H1 (cell line): ENCODE data around the gene RARB. TPM values are rescaled to one million over a fixed set of nuclear protein-coding genes. Genes with fewer than 3 reads are reported as not detected.

Experiments
- CTCF ChIA-PET: fragments of 300-600 bp; sonication (Branson Sonifier 250); formaldehyde crosslinking; loops from one replicate; lab custom pipeline; 2021; ENCODE audit not compliant: partially characterized antibody; lab: Charles Lee
- POLR2A ChIA-PET: fragments of 300-600 bp; sonication (Branson Sonifier 250); formaldehyde crosslinking; loops from one replicate; lab custom pipeline; 2021; ENCODE audit warnings: inconsistent platforms; ENCODE audit not compliant: partially characterized antibody; lab: Charles Lee
- DNase-seq, 2 experiments: peaks; one replicate each; pipeline versions ENCODE4 v3.0.0 to v3.0.0-alpha.2; 2010 to 2022; ENCODE audit warnings: low spot score in 2 of 2, low read depth in 1 of 2, mixed read lengths in 1 of 2
- FAIRE-seq: peaks from 2 replicates; lab custom pipeline; 2011; peaks lifted over from hg19 to GRCh38; lab: Jason Lieb, UNC
- H2AFZ ChIP-seq: 2 replicates; pipeline ENCODE4 v1.8.1; 2012; ENCODE audit warnings: low read length, inconsistent platforms
- H2AK5ac ChIP-seq: 2 replicates; pipeline ENCODE4 v1.6.1; 2013; ENCODE audit warnings: low read depth, low read length
- H2BK120ac ChIP-seq: replicated peaks from 2 replicates; pipeline ENCODE3; 2013; ENCODE audit warnings: low read depth, low read length, inconsistent platforms
- H2BK12ac ChIP-seq: 2 replicates; pipeline ENCODE4 v1.6.1; 2013; ENCODE audit warnings: low read depth, low read length
- H2BK15ac ChIP-seq: 2 replicates; pipeline ENCODE4 v1.6.1; 2013; ENCODE audit warnings: low read length
- H2BK20ac ChIP-seq: 2 replicates; pipeline ENCODE4 v1.6.1; 2013; ENCODE audit warnings: low read length
- H2BK5ac ChIP-seq: 2 replicates; pipeline ENCODE4 v1.6.1; 2013; ENCODE audit warnings: low read depth, low read length
- H3K14ac ChIP-seq: 2 replicates; pipeline ENCODE4 v1.6.1; 2013; ENCODE audit warnings: inconsistent platforms; ENCODE audit not compliant: insufficient read length
- H3K18ac ChIP-seq: 2 replicates; pipeline ENCODE4 v1.6.1; 2013; ENCODE audit warnings: low read length; ENCODE audit errors: extremely low read depth
- H3K23ac ChIP-seq: 2 replicates; pipeline ENCODE4 v1.6.1; 2013; ENCODE audit warnings: inconsistent platforms; ENCODE audit not compliant: insufficient read length
- H3K23me2 ChIP-seq: 2 replicates; pipeline ENCODE4 v1.6.1; 2013; ENCODE audit warnings: low read depth, low read length
- H3K27ac ChIP-seq: 2 replicates; pipeline ENCODE4 v1.6.1; 2011; ENCODE audit warnings: low read depth, low read length, inconsistent platforms
- H3K27me3 ChIP-seq, 4 experiments: replicated peaks in 1 of 4; 1 replicate in 1 of 4; 2 replicates in 3 of 4; pipeline versions ENCODE4 v1.6.1 to v1.8.1; 2011 to 2013; ENCODE audit warnings: low read length in 3 of 4, mild to moderate bottlenecking in 3 of 4, inconsistent platforms in 2 of 4, mixed read lengths in 2 of 4, moderate library complexity in 1 of 4; ENCODE audit not compliant: control insufficient read depth in 3 of 4, insufficient read depth in 3 of 4; ENCODE audit errors: extremely low read depth in 1 of 4
- H3K36me3 ChIP-seq, 4 experiments: 2 replicates each; pipeline versions ENCODE4 v1.6.1 to v1.8.1; 2011 to 2013; ENCODE audit warnings: mild to moderate bottlenecking in 4 of 4, low read length in 3 of 4, moderate library complexity in 2 of 4, control low read depth in 1 of 4, inconsistent platforms in 1 of 4; ENCODE audit not compliant: insufficient read depth in 4 of 4, control insufficient read depth in 2 of 4
- H3K4ac ChIP-seq: replicated peaks from 2 replicates; pipeline ENCODE3; 2013; ENCODE audit warnings: low read length, low read depth, mixed read lengths, inconsistent platforms; ENCODE audit not compliant: insufficient read length
- H3K4me1 ChIP-seq, 4 experiments: replicated peaks in 1 of 4; 1 replicate in 1 of 4; 2 replicates in 3 of 4; pipeline versions ENCODE4 v1.6.1 to v1.8.1; 2011 to 2013; ENCODE audit warnings: low read length in 3 of 4, inconsistent platforms in 2 of 4, mixed read lengths in 1 of 4; ENCODE audit not compliant: insufficient read depth in 4 of 4, control insufficient read depth in 3 of 4
- H3K4me2 ChIP-seq, 2 experiments: 2 replicates each; pipeline versions ENCODE4 v1.6.1 to v1.8.1; 2011 to 2013; ENCODE audit warnings: low read depth in 2 of 2, low read length in 2 of 2, control low read depth in 1 of 2, inconsistent platforms in 1 of 2, mild to moderate bottlenecking in 1 of 2; ENCODE audit not compliant: insufficient read depth in 1 of 2
- H3K4me3 ChIP-seq, 4 experiments: fragments of 200-600, 300-600 bp in 1 of 4; sonication (generic), shearing (Covaris generic), sonication (Bioruptor Twin) in 1 of 4; 2 replicates each; pipeline versions ENCODE4 v1.5.1 to v1.8.1; 2011 to 2016; ENCODE audit warnings: low read length in 4 of 4, low read depth in 3 of 4, control low read depth in 2 of 4, inconsistent platforms in 2 of 4, mild to moderate bottlenecking in 2 of 4, mixed read lengths in 1 of 4, moderate library complexity in 1 of 4; ENCODE audit not compliant: insufficient read depth in 2 of 4; ENCODE audit errors: extremely low read depth in 1 of 4
- H3K56ac ChIP-seq: replicated peaks from 2 replicates; pipeline ENCODE3; 2013; ENCODE audit warnings: low read depth, mild to moderate bottlenecking, mixed read lengths, low read length, inconsistent platforms; ENCODE audit not compliant: insufficient read length
- H3K79me1 ChIP-seq: 2 replicates; pipeline ENCODE4 v1.6.1; 2013; ENCODE audit warnings: low read depth, low read length, control low read depth
- H3K79me2 ChIP-seq, 2 experiments: 2 replicates each; pipeline versions ENCODE4 v1.6.1 to v1.8.1; 2012 to 2013; ENCODE audit warnings: low read length in 2 of 2, mild to moderate bottlenecking in 2 of 2, inconsistent platforms in 1 of 2; ENCODE audit not compliant: insufficient read depth in 2 of 2, control insufficient read depth in 1 of 2
- H3K9ac ChIP-seq, 4 experiments: replicated peaks in 1 of 4; 1 replicate in 1 of 4; 2 replicates in 3 of 4; pipeline versions ENCODE4 v1.6.1 to v1.8.1; 2011 to 2013; ENCODE audit warnings: low read depth in 3 of 4, low read length in 3 of 4, control low read depth in 2 of 4, mild to moderate bottlenecking in 2 of 4, moderate library complexity in 2 of 4, inconsistent platforms in 1 of 4; ENCODE audit errors: extremely low read depth in 1 of 4
- H3K9me3 ChIP-seq, 2 experiments: 2 replicates each; pipeline versions ENCODE4 v1.6.1 to v1.8.1; 2012 to 2013; ENCODE audit warnings: mild to moderate bottlenecking in 2 of 2, moderate library complexity in 2 of 2, control low read depth in 1 of 2, inconsistent platforms in 1 of 2, low read depth in 1 of 2, low read length in 1 of 2, mixed read lengths in 1 of 2; ENCODE audit not compliant: insufficient read depth in 2 of 2
- H4K20me1 ChIP-seq, 2 experiments: replicated peaks in 1 of 2; 2 replicates each; pipeline versions ENCODE3 to v1.8.1; 2011 to 2013; ENCODE audit warnings: inconsistent platforms in 2 of 2, low read length in 2 of 2, mild to moderate bottlenecking in 1 of 2; ENCODE audit not compliant: insufficient read depth in 2 of 2, control insufficient read depth in 1 of 2
- H4K5ac ChIP-seq: 2 replicates; pipeline ENCODE4 v1.6.1; 2013; ENCODE audit warnings: low read length, low read depth, mixed read lengths, inconsistent platforms; ENCODE audit not compliant: insufficient read length
- H4K8ac ChIP-seq: 2 replicates; pipeline ENCODE4 v1.8.0; 2013; ENCODE audit warnings: mild to moderate bottlenecking, moderate library complexity, low read length, inconsistent platforms; ENCODE audit not compliant: insufficient read depth; ENCODE audit errors: extremely low read depth
- H4K91ac ChIP-seq: replicated peaks from 2 replicates; pipeline ENCODE3; 2013; ENCODE audit warnings: low read length, mixed read lengths, inconsistent platforms; ENCODE audit not compliant: insufficient read length
- BACH1 ChIP-seq: IDR thresholded peaks from 2 replicates; pipeline ENCODE4 v1.6.1; 2012; ENCODE audit warnings: low read length, improper control_type of control experiment
- CBX5 ChIP-seq: fragments of 300-800, 300-1000 bp; sonication (generic); IDR thresholded peaks from 2 replicates; pipeline ENCODE4 v1.7.1; 2016; ENCODE audit warnings: antibody characterized with exemption, low read length, low read depth
- EZH2 ChIP-seq: fragments of 200-600 bp; sonication (generic); IDR thresholded peaks from 2 replicates; pipeline ENCODE4 v1.7.1; 2012; ENCODE audit warnings: low read depth, mild to moderate bottlenecking, moderate library complexity, low read length, inconsistent platforms; ENCODE audit not compliant: severe bottlenecking
- JUND ChIP-seq: IDR thresholded peaks from 2 replicates; pipeline ENCODE4 v1.6.1; 2011; ENCODE audit warnings: mild to moderate bottlenecking, improper control_type of control experiment, low read length
- NRF1 ChIP-seq: IDR thresholded peaks from 2 replicates; pipeline ENCODE4 v1.6.1; 2011; ENCODE audit warnings: mild to moderate bottlenecking, low read depth, low read length, improper control_type of control experiment
- PHF8 ChIP-seq: fragments of 200-600 bp; sonication (generic); conservative IDR thresholded peaks from 2 replicates; pipeline ENCODE4 v1.7.1; 2012; ENCODE audit warnings: low read depth, mild to moderate bottlenecking, inconsistent platforms, low read length, moderate library complexity
- RFX5 ChIP-seq: IDR thresholded peaks from 2 replicates; pipeline ENCODE4 v1.6.1; 2011; ENCODE audit warnings: low read depth, low read length, improper control_type of control experiment, borderline replicate concordance
- RNF2 ChIP-seq: fragments of 200-900, 300-1000 bp; sonication (generic); IDR thresholded peaks from 2 replicates; pipeline ENCODE4 v1.7.1; 2016; ENCODE audit warnings: borderline replicate concordance, low read depth, mild to moderate bottlenecking, antibody characterized with exemption, low read length; ENCODE audit not compliant: poor library complexity, severe bottlenecking; ENCODE audit errors: missing control alignments
- SP4 ChIP-seq: IDR thresholded peaks from 2 replicates; pipeline ENCODE4 v1.6.1; 2012; ENCODE audit warnings: low read length, inconsistent platforms
- SUZ12 ChIP-seq: fragments of 200-600 bp; sonication (generic); IDR thresholded peaks from 2 replicates; pipeline ENCODE4 v1.6.1; 2012; ENCODE audit warnings: mild to moderate bottlenecking, inconsistent platforms, low read length, moderate library complexity, mixed read lengths
- TAF7 ChIP-seq: optimal IDR thresholded peaks from 2 replicates; pipeline ENCODE3; 2011; ENCODE audit warnings: low read depth, mild to moderate bottlenecking, inconsistent platforms, low read length, moderate library complexity, borderline replicate concordance
- TBP ChIP-seq: IDR thresholded peaks from 2 replicates; pipeline ENCODE4 v1.6.1; 2011; ENCODE audit warnings: low read depth, low read length, improper control_type of control experiment
- TCF12 ChIP-seq: IDR thresholded peaks from 2 replicates; pipeline ENCODE4 v1.6.1; 2011; ENCODE audit warnings: low read depth, mild to moderate bottlenecking, low read length
- WGBS, 2 experiments: shearing (Covaris generic) in 1 of 2; methylation state at CpG; one replicate each; pipeline versions ENCODE4 v1.1.6 to v1.1.7; 2013 to 2015; ENCODE audit warnings: low lambda C conversion rate in 2 of 2, mixed read lengths in 2 of 2, inconsistent platforms in 1 of 2, low coverage in 1 of 2, missing lambda C conversion rate in 1 of 2; ENCODE audit not compliant: insufficient replicate concordance in 2 of 2, insufficient coverage in 1 of 2, insufficient read length in 1 of 2; ENCODE audit errors: extremely low coverage in 1 of 2, missing lambda C conversion rate in 1 of 2; 5-methylcytosine and 5-hydroxymethylcytosine counted together
- polyA plus RNA-seq, 7 experiments: library from polyadenylated mRNA; depleted of rRNA in 3 of 7; stranded (reverse) in 5 of 7; unstranded in 2 of 7; fragments of >200 nt in 5 of 7; fragments of 200-250 nt in 2 of 7; gene quantifications; 1 replicate in 5 of 7; 2 replicates in 1 of 7; 4 replicates in 1 of 7; pipeline versions ENCODE4 v1.2.1 to v1.2.3, GENCODE V29; 2011 to 2013; ENCODE audit warnings: missing spikeins in 2 of 7, mixed read lengths in 2 of 7
- total RNA-seq: library from RNA; stranded (reverse); fragmentation: NEBNext Ultra II Directional; extraction: Animal tissue kit (Norgen Biotek cat#: 25700); gene quantifications from 2 replicates; pipeline ENCODE4 v1.2.1, GENCODE V29; 2021

Gene RARB
- total and polyA plus RNA-seq, 2 of the 8 experiments (the other 6 are each of a cell fraction or from before 2014, with no cell fraction given), result 0.15 to 0.22 TPM

GRCh38 chr3:25384471-25384870 is 43.6 kb upstream of the RARB start:
- no peak overlapping the region for H3K9ac ChIP-seq
- H2BK20ac ChIP-seq, result no peak overlapping the region
- TF ChIP-seq TBP (no peak), BACH1 (no peak), TCF12 (no peak), SP4 (no peak), JUND (no peak), TAF7 (no peak), SUZ12 (no peak), RNF2 (no peak), EZH2 (no peak), RFX5 (no peak), PHF8 (no peak), CBX5 (no peak), NRF1 (no peak)
- H3K4me2 ChIP-seq, result no peak overlapping the region
- H3K18ac ChIP-seq, result no peak overlapping the region
- H2BK12ac ChIP-seq, result no peak overlapping the region
- H3K56ac ChIP-seq, result no peak overlapping the region
- no peak overlapping the region for H3K23ac ChIP-seq
- H3K36me3 ChIP-seq, result no peaks in the 10 kb centered on the region
- H2AK5ac ChIP-seq, result no peak overlapping the region
- no peak overlapping the region for H2AFZ ChIP-seq
- H2BK120ac ChIP-seq, result no peak overlapping the region
- H2BK5ac ChIP-seq, result no peak overlapping the region
- FAIRE-seq, result no peak
- H3K4me3 ChIP-seq, result no peak overlapping the region
- H3K4me1 ChIP-seq, result no peaks in the 10 kb centered on the region
- CTCF ChIA-PET, result interaction anchor here (1.0 to 1.2 kb wide), 2 partner anchors 18 to 72 kb away, joined by 3 read pairs; no protein-coding TSS in a partner anchor
- WGBS, 2 experiments, result 90% methylated on average over 3 of the region's 3 CpGs; no CpG with 5 or more reads in 1 of the 2 experiments
- H3K23me2 ChIP-seq, result no peaks in the 10 kb centered on the region
- H3K27ac ChIP-seq, result no peak overlapping the region
- no peaks in the 10 kb centered on the region for H4K20me1 ChIP-seq
- no peak overlapping the region for H2BK15ac ChIP-seq
- H3K14ac ChIP-seq, result no peak overlapping the region
- no peak overlapping the region for H4K8ac ChIP-seq
- no peak overlapping the region for H3K4ac ChIP-seq
- no peak overlapping the region for H4K91ac ChIP-seq
- no peaks in the 10 kb centered on the region for H3K79me2 ChIP-seq
- POLR2A ChIA-PET, result no interaction called here
- H3K9me3 ChIP-seq, result no peaks in the 10 kb centered on the region
- no peaks in the 10 kb centered on the region for H3K79me1 ChIP-seq
- no peak overlapping the region for H4K5ac ChIP-seq
- no peak for DNase-seq
- 0 out of 7 replicates have a peak, but pooled peaks cover 0 to 2% (median 0%) of the 10 kb centered on the region in 4 experiments for H3K27me3 ChIP-seq
